Measurements from ENCODE around the gene TMPRSS11F.

Gene TMPRSS11F

GRCh38 chr4:68077301-68077700 lies 52.4 kb downstream of the TMPRSS11F start:
- no peak for DNase-seq

DNA sequence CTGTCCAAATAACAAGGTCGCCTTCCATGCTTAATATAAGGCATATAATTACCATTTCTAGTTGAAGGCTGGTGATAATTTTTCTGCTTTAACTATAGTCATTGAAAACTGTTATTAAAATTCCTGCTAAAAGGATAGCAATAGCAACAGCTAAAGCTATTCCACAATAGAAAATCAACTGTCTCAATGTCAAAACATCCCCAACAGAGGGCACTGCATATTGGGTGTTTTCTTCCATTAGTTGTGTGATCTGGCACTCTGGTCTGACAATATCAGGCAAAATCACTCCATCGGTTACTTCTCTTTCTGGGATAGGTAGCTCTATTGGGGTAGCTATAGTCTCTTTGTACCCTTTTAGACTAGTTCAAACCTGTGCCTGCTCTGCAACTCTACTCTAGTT lies 53.5 kb downstream of the TMPRSS11F start:
- DNase-seq: no peak

- no peak for DNase-seq
Measured at GRCh38 chr4:68074397-68074796, 55.3 kb downstream of the TMPRSS11F start.

GRCh38 chr4:68070302-68070701 lies 59.4 kb downstream of the TMPRSS11F start:
- no peak for DNase-seq

- no peak for DNase-seq
Measured at GRCh38 chr4:68062501-68062900, 67.2 kb downstream of the TMPRSS11F start.

- DNase-seq: no peak
Measured at GRCh38 chr4:68038272-68038671, 91.4 kb downstream of the TMPRSS11F start.

GRCh38 chr4:68021185-68021584 lies 108.5 kb downstream of the TMPRSS11F start:
- no peak for DNase-seq

GRCh38 chr4:68011684-68012083 lies 118.0 kb downstream of the TMPRSS11F start:
- DNase-seq: no peak
